ENCODE results near the gene MED8.
"Not testable (repeated sequence)": the region's sequence is repeated elsewhere in the genome, so short reads cannot be mapped to it uniquely, and the experiment has no call there.

MED8 gene

GRCh38 chr1:43376723-43377235 lies 12.8 kb downstream of the MED8 start:
- no peaks in the 10 kb centered on the region for H3K36me3 ChIP-seq (replicated peaks)
- H3K4me3 ChIP-seq (ENCODE audit: low read depth, low read length) = no peak overlapping the region
- no peak overlapping the region for H3K27ac ChIP-seq
- H3K27me3 ChIP-seq (replicated peaks) = no peaks in the 10 kb centered on the region
- in situ Hi-C loops (cut with HindIII; ENCODE audit: low pct_ligation_motif_present, low sequenced_read_pairs) = no loop called here
- DNase-seq = no peak
- TF ChIP-seq, protein P1, sequence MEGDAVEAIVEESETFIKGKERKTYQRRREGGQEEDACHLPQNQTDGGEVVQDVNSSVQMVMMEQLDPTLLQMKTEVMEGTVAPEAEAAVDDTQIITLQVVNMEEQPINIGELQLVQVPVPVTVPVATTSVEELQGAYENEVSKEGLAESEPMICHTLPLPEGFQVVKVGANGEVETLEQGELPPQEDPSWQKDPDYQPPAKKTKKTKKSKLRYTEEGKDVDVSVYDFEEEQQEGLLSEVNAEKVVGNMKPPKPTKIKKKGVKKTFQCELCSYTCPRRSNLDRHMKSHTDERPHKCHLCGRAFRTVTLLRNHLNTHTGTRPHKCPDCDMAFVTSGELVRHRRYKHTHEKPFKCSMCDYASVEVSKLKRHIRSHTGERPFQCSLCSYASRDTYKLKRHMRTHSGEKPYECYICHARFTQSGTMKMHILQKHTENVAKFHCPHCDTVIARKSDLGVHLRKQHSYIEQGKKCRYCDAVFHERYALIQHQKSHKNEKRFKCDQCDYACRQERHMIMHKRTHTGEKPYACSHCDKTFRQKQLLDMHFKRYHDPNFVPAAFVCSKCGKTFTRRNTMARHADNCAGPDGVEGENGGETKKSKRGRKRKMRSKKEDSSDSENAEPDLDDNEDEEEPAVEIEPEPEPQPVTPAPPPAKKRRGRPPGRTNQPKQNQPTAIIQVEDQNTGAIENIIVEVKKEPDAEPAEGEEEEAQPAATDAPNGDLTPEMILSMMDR (IDR thresholded peaks at IDR 0.05; ENCODE audit: low read depth, low read length, missing control alignments) = no peak

GRCh38 chr1:43373066-43373940 lies 16.3 kb downstream of the MED8 start:
- DNase-seq = peak; percentile 63
- Histone ChIP-seq H3K36me3 (replicated peaks) (no peaks in the 10 kb centered on the region), H3K4me3 (ENCODE audit: low read depth, low read length) (no peak overlapping the region), H3K27me3 (replicated peaks) (no peaks in the 10 kb centered on the region), H3K27ac (peak overlapping the region; percentile 49)
- in situ Hi-C loops (cut with HindIII; ENCODE audit: low pct_ligation_motif_present, low sequenced_read_pairs) = no loop called here
- TF ChIP-seq, protein P1 (IDR thresholded peaks at IDR 0.05; ENCODE audit: low read depth, low read length, missing control alignments) = no peak

DNA sequence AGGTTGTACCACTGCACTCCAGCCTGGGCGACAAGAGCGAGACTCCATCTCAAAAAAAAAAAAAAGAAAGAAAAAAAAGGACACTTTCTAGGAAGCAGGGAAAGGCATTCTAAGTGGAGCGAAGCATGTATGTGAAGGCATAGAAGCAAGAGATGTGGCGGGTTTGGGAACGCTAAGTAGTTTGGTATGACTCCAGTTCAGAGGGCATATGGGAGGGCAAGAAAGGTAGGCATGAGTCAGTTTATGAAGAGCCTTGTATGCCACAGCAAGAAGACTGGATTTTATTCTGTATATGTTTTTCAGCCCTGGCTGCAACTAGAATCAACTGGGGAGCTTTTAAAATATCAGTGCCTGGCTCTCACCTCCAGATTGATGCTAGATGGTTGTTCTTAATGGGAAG lies 17.4 kb downstream of the MED8 start:
- in situ Hi-C loops (cut with HindIII; ENCODE audit: low pct_ligation_motif_present, low sequenced_read_pairs) = no loop called here

DNA sequence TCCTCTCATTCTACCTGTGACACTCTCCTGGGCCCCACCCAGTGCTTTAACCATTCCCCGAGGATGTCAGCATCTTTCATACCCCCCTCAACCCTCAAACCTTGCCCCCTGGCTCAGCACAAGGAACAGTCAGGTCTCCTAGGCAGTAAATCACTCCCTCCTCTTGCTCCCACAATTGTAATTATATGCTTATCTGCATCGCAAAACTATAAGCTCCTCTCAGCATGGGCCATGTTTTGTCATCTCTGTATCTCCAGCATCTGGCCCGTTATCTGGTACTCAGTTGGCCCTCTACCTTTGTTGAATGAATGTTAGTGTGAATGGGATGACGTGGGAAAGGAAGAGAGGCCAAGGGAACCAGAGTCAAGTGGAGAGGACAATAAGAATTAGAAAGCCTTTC lies 19.0 kb downstream of the MED8 start:
- TF ChIP-seq, protein P1 (IDR thresholded peaks at IDR 0.05; ENCODE audit: low read depth, low read length, missing control alignments) = no peak
- DNase-seq = no peak
- Histone ChIP-seq H3K36me3 (replicated peaks) (no peaks in the 10 kb centered on the region), H3K27ac (no peak overlapping the region), H3K27me3 (replicated peaks) (no peaks in the 10 kb centered on the region), H3K4me3 (ENCODE audit: low read depth, low read length) (no peak overlapping the region)
- in situ Hi-C loops (cut with HindIII; ENCODE audit: low pct_ligation_motif_present, low sequenced_read_pairs) = no loop called here

More for the DNA sequence above, 17.4 kb downstream of the MED8 start:
- Histone ChIP-seq H3K27me3 (replicated peaks) (no peaks in the 10 kb centered on the region), H3K36me3 (replicated peaks) (no peaks in the 10 kb centered on the region), H3K4me3 (ENCODE audit: low read depth, low read length) (no peak overlapping the region), H3K27ac (peak overlapping the region; percentile 49)
- no peak for DNase-seq
- TF ChIP-seq, protein P1 (IDR thresholded peaks at IDR 0.05; ENCODE audit: low read depth, low read length, missing control alignments) = no peak

DNA sequence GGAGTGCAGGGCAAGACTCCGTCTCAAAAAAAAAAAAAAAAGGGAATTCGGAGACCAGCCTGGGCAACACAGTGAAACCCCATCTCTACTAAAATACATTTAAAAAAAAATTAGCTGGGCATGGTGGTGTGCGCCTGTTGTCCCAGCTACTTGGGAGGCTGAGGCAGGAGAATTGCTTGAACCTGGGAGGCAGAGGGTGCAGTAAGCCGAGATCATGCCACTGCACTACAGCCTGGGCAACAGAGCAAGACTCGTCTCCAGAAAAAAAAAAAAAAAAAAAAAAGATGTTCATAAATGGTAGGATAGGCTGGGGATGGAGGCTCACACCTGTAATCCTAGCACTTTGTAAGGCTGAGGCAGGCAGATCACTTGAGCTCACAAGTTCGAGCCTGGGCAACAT lies 19.8 kb downstream of the MED8 start:
- H3K36me3 ChIP-seq (replicated peaks); DNase-seq; H3K4me3 ChIP-seq (ENCODE audit: low read depth, low read length); H3K27me3 ChIP-seq (replicated peaks); in situ Hi-C loops (cut with HindIII; ENCODE audit: low pct_ligation_motif_present, low sequenced_read_pairs); H3K27ac ChIP-seq: not testable (repeated sequence)

GRCh38 chr1:43368646-43369020 lies 21.0 kb downstream of the MED8 start:
- Histone ChIP-seq H3K4me3 (ENCODE audit: low read depth, low read length) (peak overlapping the region; percentile 82), H3K36me3 (replicated peaks) (peaks cover 17% of the 10 kb centered on the region), H3K27ac (peak overlapping the region; percentile 31), H3K27me3 (replicated peaks) (no peaks in the 10 kb centered on the region)
- in situ Hi-C loops (cut with HindIII; ENCODE audit: low pct_ligation_motif_present, low sequenced_read_pairs) = no loop called here
- TF ChIP-seq, protein P1 (IDR thresholded peaks at IDR 0.05; ENCODE audit: low read depth, low read length, missing control alignments) = no peak
- no peak for DNase-seq

Measured in brain microvascular endothelial cell (primary cell).